B cell (primary cell): ENCODE results near the gene LZTS2. TPM values are rescaled to one million over a fixed set of nuclear protein-coding genes. Genes with fewer than 3 reads are reported as not detected.

ENCODE experiments used
- ATAC-seq: fragments of 200-7000 bp; cut with Tn5 transposase; one replicate; pipeline ENCODE4 v1.10.0; 2021; ENCODE audit warnings: low read depth, mild to moderate bottlenecking, moderate number of reproducible peaks, moderate library complexity
- CTCF ChIA-PET: fragments of 350-600 bp; sonication (Branson Sonifier 250); formaldehyde crosslinking; loops from one replicate; lab custom pipeline; 2021; ENCODE audit warnings: antibody characterized with exemption, inconsistent platforms; lab: Charles Lee
- POLR2A ChIA-PET: fragments of 350-600 bp; sonication (Branson Sonifier 250); formaldehyde crosslinking; loops from one replicate; lab custom pipeline; 2021; ENCODE audit warnings: antibody characterized with exemption; lab: Charles Lee
- DNase-seq: peaks from one replicate; pipeline ENCODE4 v3.0.0; 2013
- H2AFZ ChIP-seq: 2 replicates; pipeline ENCODE4 v1.6.1; 2012; ENCODE audit warnings: mild to moderate bottlenecking, low read depth, low read length; ENCODE audit not compliant: insufficient read depth, poor library complexity, severe bottlenecking
- H3K27ac ChIP-seq, 2 donors: 1 replicate in 1 of 2; 2 replicates in 1 of 2; pipeline ENCODE4 v1.5.1; 2012 to 2013; ENCODE audit warnings: low read length in 2 of 2, mild to moderate bottlenecking in 2 of 2, moderate library complexity in 1 of 2
- H3K27me3 ChIP-seq, 4 experiments: fragments of 200-600 bp in 1 of 4; sonication (generic) in 1 of 4; replicated peaks in 1 of 4; 1 replicate in 2 of 4; 2 replicates in 2 of 4; pipeline versions ENCODE4 v1.6.1 to v1.7.0; 2013 to 2016; ENCODE audit warnings: low read length in 3 of 4, mild to moderate bottlenecking in 2 of 4, mixed read lengths in 1 of 4, moderate library complexity in 1 of 4; ENCODE audit not compliant: insufficient read depth in 4 of 4, control insufficient read depth in 3 of 4; ENCODE audit errors: control extremely low read depth in 1 of 4
- H3K36me3 ChIP-seq, 2 experiments: replicated peaks in 1 of 2; 1 replicate in 1 of 2; 2 replicates in 1 of 2; pipeline versions ENCODE4 v1.6.1 to v1.7.1; 2013; ENCODE audit warnings: low read length in 1 of 2; ENCODE audit not compliant: insufficient read depth in 2 of 2, control insufficient read depth in 1 of 2; ENCODE audit errors: control extremely low read depth in 1 of 2, extremely low read depth in 1 of 2
- H3K4me1 ChIP-seq, 2 donors: fragments of 200-600 bp in 1 of 2; sonication (generic) in 1 of 2; 1 replicate in 1 of 2; 2 replicates in 1 of 2; pipeline versions ENCODE4 v1.5.1 to v1.6.1; 2013 to 2017; ENCODE audit warnings: low read length in 2 of 2; ENCODE audit not compliant: control insufficient read depth in 2 of 2, insufficient read depth in 2 of 2
- H3K4me2 ChIP-seq: replicated peaks from 2 replicates; pipeline ENCODE3; 2012; ENCODE audit warnings: mild to moderate bottlenecking, low read depth, low read length; ENCODE audit not compliant: poor library complexity, severe bottlenecking
- H3K4me3 ChIP-seq, 5 experiments: fragments of 200-600 bp in 1 of 5; sonication (generic) in 1 of 5; 1 replicate in 3 of 5; 2 replicates in 2 of 5; pipeline versions ENCODE4 v1.5.1 to v1.7.0; 2011 to 2016; ENCODE audit warnings: low read length in 4 of 5, mild to moderate bottlenecking in 4 of 5, low read depth in 2 of 5, control low read depth in 1 of 5, moderate library complexity in 1 of 5; ENCODE audit not compliant: insufficient read depth in 1 of 5; ENCODE audit errors: control extremely low read depth in 1 of 5, extremely low read depth in 1 of 5
- H3K79me2 ChIP-seq: fragments of 200-600 bp; sonication (generic); one replicate; pipeline ENCODE4 v1.6.0; 2016; ENCODE audit warnings: low read length; ENCODE audit not compliant: control insufficient read depth, insufficient read depth
- H3K9ac ChIP-seq: fragments of 200-600 bp; sonication (generic); 2 replicates; pipeline ENCODE4 v1.6.1; 2017; ENCODE audit warnings: mild to moderate bottlenecking, low read length, moderate library complexity
- H3K9me3 ChIP-seq, 3 donors: one replicate each; pipeline versions ENCODE4 v1.6.1 to v1.7.1; 2013; ENCODE audit warnings: low read length in 2 of 3; ENCODE audit not compliant: control insufficient read depth in 2 of 3, insufficient read depth in 1 of 3; ENCODE audit errors: control extremely low read depth in 1 of 3
- H4K20me1 ChIP-seq: 2 replicates; pipeline ENCODE4 v1.6.0; 2012; ENCODE audit warnings: mild to moderate bottlenecking, low read length; ENCODE audit not compliant: insufficient read depth, control insufficient read depth, poor library complexity, severe bottlenecking
- H3K27ac Mint-ChIP-seq: one replicate; pipeline ENCODE4 v1.8.0; 2021; ENCODE audit warnings: mixed read lengths
- H3K27me3 Mint-ChIP-seq: one replicate; pipeline ENCODE4 v1.8.0; 2021; ENCODE audit warnings: mixed read lengths
- H3K4me1 Mint-ChIP-seq: one replicate; pipeline ENCODE4 v1.8.0; 2021; ENCODE audit warnings: mixed read lengths
- H3K4me3 Mint-ChIP-seq: one replicate; pipeline ENCODE4 v1.8.0; 2021; ENCODE audit warnings: mixed read lengths
- H3K9me3 Mint-ChIP-seq: one replicate; pipeline ENCODE4 v1.8.0; 2022; ENCODE audit warnings: mixed read lengths; ENCODE audit not compliant: insufficient read depth
- CTCF ChIP-seq: fragments of 200-600 bp; IDR thresholded peaks from one replicate; pipeline ENCODE4 v1.8.0; 2022; ENCODE audit warnings: antibody characterized with exemption, mild to moderate bottlenecking
- EZH2 ChIP-seq: IDR thresholded peaks from 2 replicates; pipeline ENCODE4 v1.6.1; 2012; ENCODE audit warnings: borderline replicate concordance, low read depth, mild to moderate bottlenecking, moderate library complexity, low read length; ENCODE audit not compliant: insufficient read depth, poor library complexity, severe bottlenecking
- WGBS: methylation state at CpG from one replicate; pipeline ENCODE4 v1.1.5; 2013; ENCODE audit warnings: missing lambda C conversion rate; ENCODE audit not compliant: insufficient coverage; 5-methylcytosine and 5-hydroxymethylcytosine counted together
- intact Hi-C: fragments of 100-400 bp; cut with micrococcal nuclease; formaldehyde crosslinking; loops from one replicate; pipeline ENCODE4 v1.10.0; 2022
- polyA plus RNA-seq: library from polyadenylated mRNA; depleted of rRNA; stranded (reverse); fragments of >200 nt; gene quantifications from 2 replicates; pipeline ENCODE4 v1.2.3, GENCODE V29; 2012
- total RNA-seq, 2 donors: library from RNA; stranded (reverse); fragments of 120-200 nt in 1 of 2; gene quantifications; 1 replicate in 1 of 2; 2 replicates in 1 of 2; pipeline versions ENCODE4 v1.2.3 to v1.2.4, GENCODE V29; 2013 to 2022

LZTS2 gene
- total and polyA plus RNA-seq, 2 donors (not counting 1 experiment from before 2014, with no cell fraction given): 23.2 to 36.9 TPM

- Histone ChIP-seq H3K9ac (peak overlapping the region; percentile 78), H3K4me3 (peak overlapping the region; percentile 32 to 96 (median 79)), H3K27me3 (peaks cover 0 to 29% (median 13%) of the 10 kb centered on the region in 4 experiments), H3K9me3 (peaks cover 0 to 2% (median 0%) of the 10 kb centered on the region in 3 donors), H2AFZ (peak overlapping the region; percentile 77), H3K4me1 (peaks cover 14 to 26% of the 10 kb centered on the region in 2 donors), H3K27ac (peak overlapping the region; percentile 63 to 65), H3K36me3 (peaks cover 0 to 5% of the 10 kb centered on the region in 2 experiments), H3K4me2 (peak overlapping the region; percentile 92), H3K79me2 (no peaks in the 10 kb centered on the region), H4K20me1 (peaks cover 4% of the 10 kb centered on the region)
- peaks cover 15% of the 10 kb centered on the region for H3K27me3 Mint-ChIP-seq
- DNase-seq: peak; percentile 87
- intact Hi-C loops: loop anchor here (1.0 to 2.0 kb wide), 4 partner anchors 9 to 33 kb away; partner anchors contain the start of gene LZTS2
- POLR2A ChIA-PET: interaction anchor here (0.6 to 2.1 kb wide), 6 partner anchors 9 to 1474 kb away, joined by 3 to 13 read pairs (median 6); no protein-coding TSS in a partner anchor
- CTCF ChIA-PET: interaction anchor here (0.8 to 6.4 kb wide), 12 partner anchors 9 to 110 kb away, joined by 3 to 72 read pairs (median 7); partner anchors contain the start of gene KAZALD1
- H3K9me3 Mint-ChIP-seq: no peaks in the 10 kb centered on the region
- WGBS: under 1% methylated on average over 42 of the region's 47 CpGs
- peak overlapping the region; percentile 90 for H3K27ac Mint-ChIP-seq
- ATAC-seq: peak; percentile 53
- peaks cover 19% of the 10 kb centered on the region for H3K4me1 Mint-ChIP-seq
- H3K4me3 Mint-ChIP-seq: peak overlapping the region; percentile 88
- TF ChIP-seq EZH2 (no peak), CTCF (no peak)
Observed at GRCh38 chr10:101031796-101032636, 32.4 kb downstream of the LZTS2 start.
